A549 (cell line): ENCODE measurements around the gene EML4. TPM values are rescaled to one million over a fixed set of nuclear protein-coding genes. Genes with fewer than 3 reads are reported as not detected.

Experiments
- ATAC-seq, 2 experiments: fragments of 200-7000 bp in 1 of 2; fragments of >200 bp in 1 of 2; cut with Nextera tagmentation in 1 of 2; cut with Tn5 transposase in 1 of 2; 3 replicates each; pipeline versions ENCODE4 v1.8.0 to v1.9.1; 2018 to 2020; ENCODE audit warnings: mild to moderate bottlenecking in 1 of 2, moderate library complexity in 1 of 2
- CTCF ChIA-PET: fragments of 300-600 bp; sonication (Branson Sonifier 250); formaldehyde crosslinking; extraction: SDS; loops from one replicate; lab custom pipeline; 2021; ENCODE audit warnings: antibody characterized with exemption, inconsistent platforms; lab: Yijun Ruan, JAX
- POLR2A ChIA-PET: fragments of 350-600 bp; formaldehyde crosslinking; extraction: SDS; loops from one replicate; lab custom pipeline; 2021; ENCODE audit warnings: antibody characterized with exemption, inconsistent platforms; lab: Yijun Ruan, JAX
- DNase-seq, 2 experiments: peaks; one replicate each; pipeline versions ENCODE4 v3.0.0 to v3.0.0-alpha.2; 2011 to 2016; ENCODE audit warnings: low read depth in 1 of 2, low spot score in 1 of 2
- FAIRE-seq: peaks from 2 replicates; lab custom pipeline; 2011; peaks lifted over from hg19 to GRCh38; lab: Jason Lieb, UNC
- H3K27ac ChIP-seq, 2 experiments: fragments of >200 bp; sonication (Bioruptor Twin); formaldehyde crosslinking; 3 replicates each; pipeline ENCODE4 v1.5.1; 2016 to 2017
- H3K4me1 ChIP-seq: fragments of >200 bp; sonication (Bioruptor Twin); formaldehyde crosslinking; 3 replicates; pipeline ENCODE4 v1.6.1; 2016
- H3K4me2 ChIP-seq: fragments of >200 bp; sonication (Bioruptor Twin); formaldehyde crosslinking; 3 replicates; pipeline ENCODE4 v1.6.1; 2016
- H3K4me3 ChIP-seq: fragments of >200 bp; sonication (Bioruptor Twin); formaldehyde crosslinking; 3 replicates; pipeline ENCODE4 v1.5.1; 2016
- H3K9me3 ChIP-seq: fragments of >200 bp; sonication (Bioruptor Twin); formaldehyde crosslinking; 3 replicates; pipeline ENCODE4 v1.6.1; 2016
- BHLHE40 ChIP-seq: IDR thresholded peaks from 2 replicates; pipeline ENCODE4 v1.6.1; 2012; ENCODE audit warnings: low read depth, low read length, inconsistent platforms
- CEBPB ChIP-seq, 2 experiments: fragments of >200 bp in 1 of 2; sonication (Bioruptor Twin) in 1 of 2; formaldehyde crosslinking in 1 of 2; IDR thresholded peaks; 2 replicates each; pipeline ENCODE4 v1.6.1; 2012 to 2016
- CHD2 ChIP-seq: fragments of 150-350 bp; IDR thresholded peaks from 2 replicates; pipeline ENCODE4 v1.6.1; 2014; ENCODE audit warnings: low read length; ENCODE audit not compliant: partially characterized antibody
- CHD4 ChIP-seq: fragments of 200-600 bp; sonication (generic); IDR thresholded peaks from 2 replicates; pipeline ENCODE4 v1.6.1; 2016; ENCODE audit warnings: antibody characterized with exemption, mild to moderate bottlenecking, borderline replicate concordance
- EHF ChIP-seq: fragments of 250-450 bp; sonication (Bioruptor Pico); IDR thresholded peaks from 2 replicates; pipeline ENCODE4 v1.5.0; 2020; ENCODE audit warnings: mild to moderate bottlenecking
- EHMT2 ChIP-seq: fragments of 200-600 bp; sonication (generic); IDR thresholded peaks from 2 replicates; pipeline ENCODE4 v1.6.1; 2016; ENCODE audit warnings: antibody characterized with exemption, low read depth, mild to moderate bottlenecking, moderate library complexity
- EP300 ChIP-seq, 2 experiments: fragments of >200 bp; sonication (Bioruptor Twin); formaldehyde crosslinking; IDR thresholded peaks; 2 replicates in 1 of 2; 3 replicates in 1 of 2; pipeline ENCODE4 v1.6.1; 2016 to 2017
- ESRRA ChIP-seq: fragments of 150-350 bp; IDR thresholded peaks from 2 replicates; pipeline ENCODE4 v1.6.1; 2014; ENCODE audit warnings: mild to moderate bottlenecking, low read length, borderline replicate concordance
- FOSL2 ChIP-seq, 2 experiments: fragments of 450-650 bp in 1 of 2; fragments of >200 bp in 1 of 2; sonication (Bioruptor Twin) in 1 of 2; formaldehyde crosslinking; IDR thresholded peaks; 2 replicates each; pipeline versions ENCODE4 v1.5.0 to v1.6.1; 2016 to 2020; ENCODE audit warnings: mild to moderate bottlenecking in 1 of 2, moderate library complexity in 1 of 2
- GATA3 ChIP-seq: IDR thresholded peaks from 2 replicates; pipeline ENCODE4 v1.6.1; 2012; ENCODE audit warnings: borderline replicate concordance
- HOXB13 ChIP-seq: fragments of 250-450 bp; sonication (Bioruptor Pico); IDR thresholded peaks from 2 replicates; pipeline ENCODE4 v1.5.0; 2020; ENCODE audit warnings: low read depth, mild to moderate bottlenecking, moderate library complexity
- JUN ChIP-seq, 2 experiments: fragments of >200 bp; sonication (Bioruptor Twin); formaldehyde crosslinking; IDR thresholded peaks; 2 replicates in 1 of 2; 3 replicates in 1 of 2; pipeline ENCODE4 v1.6.1; 2016 to 2017
- JUNB ChIP-seq: fragments of >200 bp; sonication (Bioruptor Twin); formaldehyde crosslinking; IDR thresholded peaks from 2 replicates; pipeline ENCODE4 v1.6.1; 2016
- MAZ ChIP-seq: fragments of 150-350 bp; IDR thresholded peaks from 2 replicates; pipeline ENCODE4 v1.6.1; 2014; ENCODE audit warnings: antibody characterized with exemption, low read depth, low read length, borderline replicate concordance
- NFE2L2 ChIP-seq: fragments of 150-350 bp; conservative IDR thresholded peaks from 2 replicates; pipeline ENCODE4 v1.6.1; 2014; ENCODE audit warnings: low read length
- RAD21 ChIP-seq, 2 experiments: fragments of >200 bp in 1 of 2; sonication (Bioruptor Twin) in 1 of 2; formaldehyde crosslinking in 1 of 2; IDR thresholded peaks in 1 of 2; conservative IDR thresholded peaks in 1 of 2; 2 replicates in 1 of 2; 3 replicates in 1 of 2; pipeline ENCODE4 v1.6.1; 2012 to 2018; ENCODE audit warnings: inconsistent platforms in 1 of 2
- TP53 ChIP-seq: fragments of 250-450 bp; sonication (Bioruptor Pico); IDR thresholded peaks from 2 replicates; pipeline ENCODE4 v1.5.0; 2021; ENCODE audit warnings: mild to moderate bottlenecking, moderate library complexity
- ZC3H11A ChIP-seq: fragments of 450-650 bp; IDR thresholded peaks from 2 replicates; pipeline ENCODE4 v1.6.1; 2014; ENCODE audit warnings: antibody characterized with exemption, mild to moderate bottlenecking
- WGBS: methylation state at CpG from one replicate; pipeline ENCODE4 v1.1.6; 2017; ENCODE audit errors: missing lambda C conversion rate; 5-methylcytosine and 5-hydroxymethylcytosine counted together
- polyA plus RNA-seq, 4 experiments: library from polyadenylated mRNA; depleted of rRNA in 3 of 4; stranded (reverse); fragments of >200 nt; fragmentation: RNase III in 1 of 4; extraction: RNeasy Plus Mini Kit Qiagen cat#74134 plus additional on column Dnase treatment in 1 of 4; gene quantifications; 2 replicates in 3 of 4; 3 replicates in 1 of 4; pipeline ENCODE4 v1.2.3, GENCODE V29; 2011 to 2017
- TF ChIP-seq, protein P1 (sequence below): fragments of >200 bp; sonication (Bioruptor Twin); formaldehyde crosslinking; IDR thresholded peaks from 3 replicates; pipeline ENCODE4 v1.5.1; 2016
- TF ChIP-seq, protein P2 (sequence below): fragments of >200 bp; sonication (Bioruptor Twin); formaldehyde crosslinking; IDR thresholded peaks from 3 replicates; pipeline ENCODE4 v1.6.1; 2016

The EML4 gene
- polyA plus RNA-seq, 2 of the 4 experiments (the other 2 are of a cell fraction), result 34.6 to 130 TPM

DNA sequence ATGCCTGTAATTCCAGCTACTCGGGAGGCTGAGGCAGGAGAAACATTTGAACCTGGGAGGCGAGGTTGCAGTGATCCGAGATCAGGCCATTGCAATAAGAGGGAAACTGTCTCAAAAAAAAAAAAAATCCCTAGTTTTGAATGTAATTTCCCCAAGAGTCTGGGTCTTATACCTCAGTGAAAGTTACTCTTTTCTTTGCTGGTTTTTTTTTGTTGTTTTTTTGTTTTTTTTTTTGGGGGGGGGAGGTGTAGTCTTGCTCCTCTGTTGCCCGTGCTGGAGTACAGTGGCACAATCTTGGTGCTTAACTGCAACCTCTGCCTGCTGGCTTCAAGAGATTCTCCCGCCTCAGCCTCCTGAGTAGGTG, 22.8 kb downstream of the EML4 start:
- FAIRE-seq, result no peak
- H3K4me1 ChIP-seq, result peaks cover 70% of the 10 kb centered on the region
- H3K4me3 ChIP-seq, result no peak overlapping the region
- CTCF ChIA-PET, result no interaction called here
- ATAC-seq, result no peak
- POLR2A ChIA-PET, result no interaction called here
- H3K9me3 ChIP-seq, result no peaks in the 10 kb centered on the region
- no peak for DNase-seq
- WGBS, result 81% methylated on average over 5 of the region's 5 CpGs
- peak overlapping the region; percentile 77 for H3K4me2 ChIP-seq
- H3K27ac ChIP-seq, result peak overlapping the region; percentile 39 to 63
- no peak for TF ChIP-seq ZC3H11A
- no peak for TF ChIP-seq HOXB13 (CRISPR knock-in tag)
- TF ChIP-seq EHF, result no peak
- TF ChIP-seq BHLHE40, result no peak
- TF ChIP-seq, protein P1, sequence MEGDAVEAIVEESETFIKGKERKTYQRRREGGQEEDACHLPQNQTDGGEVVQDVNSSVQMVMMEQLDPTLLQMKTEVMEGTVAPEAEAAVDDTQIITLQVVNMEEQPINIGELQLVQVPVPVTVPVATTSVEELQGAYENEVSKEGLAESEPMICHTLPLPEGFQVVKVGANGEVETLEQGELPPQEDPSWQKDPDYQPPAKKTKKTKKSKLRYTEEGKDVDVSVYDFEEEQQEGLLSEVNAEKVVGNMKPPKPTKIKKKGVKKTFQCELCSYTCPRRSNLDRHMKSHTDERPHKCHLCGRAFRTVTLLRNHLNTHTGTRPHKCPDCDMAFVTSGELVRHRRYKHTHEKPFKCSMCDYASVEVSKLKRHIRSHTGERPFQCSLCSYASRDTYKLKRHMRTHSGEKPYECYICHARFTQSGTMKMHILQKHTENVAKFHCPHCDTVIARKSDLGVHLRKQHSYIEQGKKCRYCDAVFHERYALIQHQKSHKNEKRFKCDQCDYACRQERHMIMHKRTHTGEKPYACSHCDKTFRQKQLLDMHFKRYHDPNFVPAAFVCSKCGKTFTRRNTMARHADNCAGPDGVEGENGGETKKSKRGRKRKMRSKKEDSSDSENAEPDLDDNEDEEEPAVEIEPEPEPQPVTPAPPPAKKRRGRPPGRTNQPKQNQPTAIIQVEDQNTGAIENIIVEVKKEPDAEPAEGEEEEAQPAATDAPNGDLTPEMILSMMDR, result no peak
- no peak for TF ChIP-seq EP300 (IDR thresholded peaks at IDR 0.05)

DNA sequence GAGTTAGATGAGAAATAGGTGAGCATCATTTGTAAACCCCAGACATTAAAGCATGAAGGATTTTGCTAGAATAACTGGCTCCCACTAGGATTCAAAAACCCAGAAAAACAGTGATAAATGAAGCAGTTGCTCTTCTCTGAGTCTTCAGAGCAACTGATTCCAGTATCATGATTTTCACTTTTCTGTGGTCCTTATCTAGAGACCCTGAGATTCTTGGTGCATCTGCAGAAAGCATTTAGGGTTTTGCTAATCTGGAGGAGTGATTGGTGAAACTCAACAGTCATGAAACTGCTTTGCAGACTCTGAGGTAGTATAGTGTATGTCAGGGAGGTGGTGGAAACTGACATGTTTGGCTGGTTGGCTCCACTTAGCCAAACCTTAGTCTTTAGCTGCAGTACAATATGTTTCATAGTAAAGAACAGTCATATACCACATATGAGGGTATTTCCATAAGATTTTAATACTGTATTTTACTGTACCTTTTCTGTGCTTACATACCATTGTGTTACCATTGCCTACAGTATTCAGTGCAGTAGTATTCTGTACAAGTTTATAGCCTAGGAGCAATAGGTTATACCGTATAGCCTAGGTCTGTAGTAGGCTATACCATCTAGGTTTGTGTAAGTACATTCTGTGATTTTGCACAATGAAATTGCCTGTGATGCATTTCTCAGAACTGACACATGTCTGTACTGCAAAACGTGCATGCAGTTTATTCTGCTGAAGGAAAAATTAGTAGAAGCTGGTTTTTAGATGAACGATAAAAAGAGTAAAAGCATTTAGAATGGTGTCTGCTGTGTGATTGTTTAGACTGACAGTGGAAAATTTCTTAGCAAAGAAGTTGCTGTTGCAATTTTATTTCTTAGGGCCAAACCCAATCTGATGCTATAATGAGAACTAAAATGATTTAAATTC, 23.8 kb downstream of the EML4 start:
- POLR2A ChIA-PET, result no interaction called here
- TF ChIP-seq CEBPB (IDR thresholded peaks at IDR 0.05), result 0 out of 4 replicates have a peak, but pooled peaks of 1 of the 2 experiments have one; percentile 14
- no peak for TF ChIP-seq TP53
- no peak for DNase-seq
- ATAC-seq, result peak; percentile 60 to 65; a peak in 4 of 6 replicates
- Histone ChIP-seq H3K27ac (peak overlapping the region; percentile 23 to 63; a peak in 4 of 6 replicates), H3K4me1 (peaks cover 72% of the 10 kb centered on the region), H3K4me3 (no peak overlapping the region), H3K4me2 (peak overlapping the region; percentile 77), H3K9me3 (no peaks in the 10 kb centered on the region)
- no peak for FAIRE-seq
- CTCF ChIA-PET, result no interaction called here
- WGBS, result 44% methylated on average over 3 of the region's 3 CpGs

DNA sequence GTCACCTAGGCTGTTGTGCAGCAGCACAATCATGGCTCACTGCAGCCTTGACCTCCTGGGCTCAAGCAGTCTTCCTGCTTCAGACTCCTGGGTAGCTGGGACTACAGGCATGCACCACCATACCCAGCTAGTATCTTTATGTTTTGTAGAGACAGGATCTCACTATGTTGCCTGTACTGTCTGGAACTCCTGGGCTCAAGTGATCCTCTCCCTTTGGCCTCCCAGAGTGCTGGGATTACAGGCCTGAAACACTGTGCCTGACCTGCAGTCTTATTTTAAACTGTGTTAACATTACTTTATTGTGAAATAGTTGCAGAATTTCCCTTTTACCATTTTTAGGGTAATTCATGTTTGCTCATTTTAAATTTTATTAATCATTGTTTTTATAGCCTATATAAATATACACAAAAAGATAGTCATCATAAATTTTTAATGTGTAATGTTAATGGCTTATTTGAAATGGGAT, 24.6 kb downstream of the EML4 start:
- ChIA-PET CTCF (interaction anchor here (1.1 to 3.2 kb wide), 2 partner anchors 25 to 98 kb away, joined by 3 to 35 read pairs; partner anchors contain the start of gene EML4), POLR2A (no interaction called here)
- Histone ChIP-seq H3K27ac (peak overlapping the region; percentile 23 to 63; a peak in 5 of 6 replicates), H3K4me3 (no peak overlapping the region), H3K9me3 (no peaks in the 10 kb centered on the region), H3K4me1 (peaks cover 72% of the 10 kb centered on the region), H3K4me2 (peak overlapping the region; percentile 77)
- FAIRE-seq (no peak), ATAC-seq (peak in 1 of 2 experiments; percentile 56; a peak in 3 of 6 replicates), DNase-seq (no peak)
- TF ChIP-seq NFE2L2 (no peak), CEBPB (IDR thresholded peaks at IDR 0.05) (peak; percentile 54 to 62; a peak in 2 of 4 replicates)

DNA sequence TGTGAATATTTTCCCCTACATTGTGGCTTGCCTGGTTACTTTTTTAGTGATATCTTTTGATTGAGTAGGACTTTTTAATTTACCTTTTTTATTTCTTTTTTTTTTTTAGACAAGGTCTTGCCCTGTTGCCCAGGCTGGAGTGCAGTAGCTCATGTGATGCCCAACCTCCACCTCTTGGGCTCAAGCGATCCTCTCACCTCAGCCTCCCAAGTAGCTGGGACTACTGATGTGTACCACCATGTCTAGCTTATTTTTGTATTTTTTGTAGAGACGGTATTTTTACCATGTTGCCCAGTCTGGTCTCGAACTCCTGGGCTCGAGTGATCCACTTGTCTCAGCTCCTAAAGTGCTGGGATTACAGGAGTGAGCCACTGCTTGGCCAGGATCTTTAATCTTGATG, 25.3 kb downstream of the EML4 start:
- no peaks in the 10 kb centered on the region for H3K9me3 ChIP-seq
- POLR2A ChIA-PET, result no interaction called here
- TF ChIP-seq ZC3H11A (no peak), MAZ (no peak), CHD4 (peak; percentile 7; the same call in 1 of the 2 replicates)
- TF ChIP-seq, all 56 proteins: peak for 1
- ATAC-seq (no peak), FAIRE-seq (no peak), DNase-seq (no peak)
- WGBS, result 91% methylated on average over 4 of the region's 4 CpGs
- Histone ChIP-seq H3K27ac (peak overlapping the region in 1 of 2 experiments; percentile 61; a peak in 4 of 6 replicates), H3K4me1 (peaks cover 72% of the 10 kb centered on the region), H3K4me3 (no peak overlapping the region), H3K4me2 (peak overlapping the region; percentile 77; the same call in 2 of the 3 replicates)
- CTCF ChIA-PET, result interaction anchor here (0.8 to 3.2 kb wide), 4 partner anchors 22 to 354 kb away, joined by 3 to 35 read pairs (median 3); partner anchors contain the start of gene EML4

DNA sequence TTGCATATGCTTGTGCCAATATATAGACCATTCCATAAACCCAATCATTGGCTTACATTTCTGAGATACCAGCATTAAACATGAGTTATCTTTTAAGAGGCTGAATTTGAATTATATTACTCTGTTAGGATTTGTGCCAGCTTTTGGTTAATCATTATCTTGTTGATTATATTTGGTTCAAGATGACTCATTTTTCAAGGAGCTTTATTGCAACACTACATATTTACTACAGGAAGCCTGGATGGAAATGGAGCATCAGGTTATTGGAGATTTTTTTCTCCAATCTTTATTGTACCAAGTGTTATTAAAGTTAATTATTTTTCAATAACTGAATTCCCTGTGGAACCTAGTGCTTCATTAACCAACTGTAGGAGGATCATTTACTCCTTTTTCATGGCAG, 26.4 kb downstream of the EML4 start:
- ChIA-PET POLR2A (interaction anchor here (1.0 kb wide), 1 partner anchor 27 kb away, joined by 6 read pairs; the partner anchor contains the start of gene EML4), CTCF (interaction anchor here (1.1 to 3.2 kb wide), 5 partner anchors 29 to 112 kb away, joined by 3 to 35 read pairs (median 4); no protein-coding TSS in a partner anchor)
- Histone ChIP-seq H3K4me1 (peaks cover 71% of the 10 kb centered on the region), H3K9me3 (no peaks in the 10 kb centered on the region), H3K27ac (peak overlapping the region in 1 of 2 experiments; percentile 24; a peak in 1 of 6 replicates), H3K4me2 (peak overlapping the region; percentile 77), H3K4me3 (no peak overlapping the region; the same call in 2 of the 3 replicates)
- peak in 1 of 2 experiments; percentile 20; a peak in 2 of 6 replicates for ATAC-seq
- peak; percentile 45 to 78 for DNase-seq
- FAIRE-seq, result peak; percentile 94
- TF ChIP-seq JUN (IDR thresholded peaks at IDR 0.05), result peak in 1 of 2 experiments; percentile 70; a peak in 1 of 5 replicates
- TF ChIP-seq EP300 (IDR thresholded peaks at IDR 0.05), result 0 out of 5 replicates have a peak, but pooled peaks of 1 of the 2 experiments have one; percentile 44
- peak; percentile 91 for TF ChIP-seq JUNB
- no peak for TF ChIP-seq CHD2
- TF ChIP-seq, protein P2, sequence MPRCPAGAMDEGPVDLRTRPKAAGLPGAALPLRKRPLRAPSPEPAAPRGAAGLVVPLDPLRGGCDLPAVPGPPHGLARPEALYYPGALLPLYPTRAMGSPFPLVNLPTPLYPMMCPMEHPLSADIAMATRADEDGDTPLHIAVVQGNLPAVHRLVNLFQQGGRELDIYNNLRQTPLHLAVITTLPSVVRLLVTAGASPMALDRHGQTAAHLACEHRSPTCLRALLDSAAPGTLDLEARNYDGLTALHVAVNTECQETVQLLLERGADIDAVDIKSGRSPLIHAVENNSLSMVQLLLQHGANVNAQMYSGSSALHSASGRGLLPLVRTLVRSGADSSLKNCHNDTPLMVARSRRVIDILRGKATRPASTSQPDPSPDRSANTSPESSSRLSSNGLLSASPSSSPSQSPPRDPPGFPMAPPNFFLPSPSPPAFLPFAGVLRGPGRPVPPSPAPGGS, result 0 out of 3 replicates have a peak, but pooled peaks have one; percentile 35
- TF ChIP-seq RAD21 (conservative IDR thresholded peaks at IDR 0.05 in 1 of 2, IDR thresholded peaks at IDR 0.05 in 1 of 2), result 0 out of 5 replicates have a peak, but pooled peaks have one; percentile 1 to 25
- TF ChIP-seq EHMT2, result no peak
- no peak for TF ChIP-seq ESRRA
- TF ChIP-seq EHF, result 0 out of 2 replicates have a peak, but pooled peaks have one; percentile 35
- peak; percentile 96 for TF ChIP-seq FOSL2 (IDR thresholded peaks at IDR 0.05)
- peak; percentile 99 for TF ChIP-seq FOSL2 (CRISPR knock-in tag; IDR thresholded peaks at IDR 0.05)
- peak; percentile 96 to 99 for TF ChIP-seq CEBPB (IDR thresholded peaks at IDR 0.05)
- TF ChIP-seq GATA3, result peak; percentile 86
